Gastrocnemius medialis (tissue), 4 donors: ENCODE results near the gene BMP4. TPM values are rescaled to one million over a fixed set of nuclear protein-coding genes. Genes with fewer than 3 reads are reported as not detected.

Experiments
- ATAC-seq, 2 donors: fragments of 150-250 bp; one replicate each; pipeline ENCODE4 v1.9.1; 2016
- DNase-seq, 2 donors: peaks; one replicate each; pipeline ENCODE4 v3.0.0-alpha.2; 2019
- H3K27ac ChIP-seq, 4 donors: fragments of 200-600 bp; sonication (generic); 1 replicate in 1 of 4; 2 replicates in 3 of 4; pipeline ENCODE4 v1.5.1; 2016 to 2018; ENCODE audit warnings: mild to moderate bottlenecking in 2 of 4, moderate library complexity in 1 of 4
- H3K27me3 ChIP-seq, 3 donors: fragments of 200-600 bp; sonication (generic) in 2 of 3; 1 replicate in 1 of 3; 2 replicates in 2 of 3; pipeline versions ENCODE4 v1.5.1 to v1.6.0; 2016 to 2019; ENCODE audit warnings: mild to moderate bottlenecking in 1 of 3, moderate library complexity in 1 of 3
- H3K36me3 ChIP-seq, 2 donors: fragments of 200-600 bp; sonication (generic) in 1 of 2; one replicate each; pipeline ENCODE4 v1.5.1; 2017 to 2018
- H3K4me1 ChIP-seq, 2 donors: fragments of 200-600 bp; sonication (generic) in 1 of 2; one replicate each; pipeline ENCODE4 v1.5.1; 2016 to 2017; ENCODE audit warnings: mild to moderate bottlenecking in 2 of 2
- H3K4me3 ChIP-seq, 4 donors: fragments of 200-600 bp; sonication (generic) in 3 of 4; 1 replicate in 1 of 4; 2 replicates in 3 of 4; pipeline ENCODE4 v1.5.1; 2016 to 2019; ENCODE audit warnings: mild to moderate bottlenecking in 2 of 4
- H3K9me3 ChIP-seq, 3 donors: fragments of 200-600 bp; sonication (generic) in 2 of 3; 1 replicate in 1 of 3; 2 replicates in 2 of 3; pipeline ENCODE4 v1.5.1; 2016 to 2019
- CTCF ChIP-seq, 5 experiments: fragments of 450-650 bp in 3 of 5; fragments of 200-600 bp in 2 of 5; sonication (generic) in 2 of 5; IDR thresholded peaks in 4 of 5; conservative IDR thresholded peaks in 1 of 5; 1 replicate in 4 of 5; 2 replicates in 1 of 5; pipeline ENCODE4 v1.5.1; 2016 to 2019; ENCODE audit warnings: antibody characterized with exemption in 5 of 5, mild to moderate bottlenecking in 3 of 5, moderate library complexity in 3 of 5
- POLR2A ChIP-seq, 2 donors: fragments of 450-650 bp; IDR thresholded peaks; one replicate each; pipeline ENCODE4 v1.6.1; 2017; ENCODE audit warnings: antibody characterized with exemption in 2 of 2, mild to moderate bottlenecking in 2 of 2, moderate library complexity in 2 of 2
- in situ Hi-C, 4 donors: fragments of 200-750 bp; cut with MboI; loops; one replicate each; pipeline versions ENCODE4 v1.15.0 to v1.8.0; 2017; ENCODE audit warnings: low sequenced_read_pairs in 4 of 4
- intact Hi-C: fragments of 100-400 bp; cut with DNase I; formaldehyde crosslinking; loops from one replicate; pipeline ENCODE4 v1.15.1; 2023; ENCODE audit warnings: low total_unique reads
- total RNA-seq, 4 donors: library from RNA; depleted of rRNA; stranded (reverse); fragments of >200 nt; gene quantifications; one replicate each; pipeline versions ENCODE4 v1.1.0 to v1.2.3, GENCODE V29; 2016

The BMP4 gene
- total RNA-seq, 4 donors from 2014 or later: 2.0 to 9.4 (median 7.6) TPM

DNA sequence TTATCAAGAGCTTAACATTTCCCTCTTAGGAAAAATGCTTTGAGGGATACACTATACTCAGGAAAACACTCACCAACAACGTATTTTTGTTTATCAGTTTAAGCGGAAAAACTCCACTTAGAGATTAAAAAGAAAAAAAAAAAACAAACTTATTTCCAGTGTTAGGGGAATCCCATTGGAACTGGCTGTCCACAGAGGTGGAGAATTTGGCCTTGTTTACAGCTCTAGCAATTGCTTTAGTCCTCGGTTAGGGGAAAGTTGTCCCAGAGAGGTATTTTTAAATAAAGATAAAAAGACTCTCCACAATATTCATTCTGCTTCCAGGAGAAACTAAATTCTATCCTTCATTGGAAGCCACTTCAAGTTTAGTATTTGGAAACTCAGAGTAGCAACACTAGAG lies 21.6 kb upstream of the BMP4 start:
- DNase-seq: no peak
- Histone ChIP-seq H3K27ac (no peak overlapping the region), H3K4me1 (no peaks in the 10 kb centered on the region), H3K9me3 (no peaks in the 10 kb centered on the region), H3K36me3 (no peaks in the 10 kb centered on the region), H3K4me3 (no peak overlapping the region), H3K27me3 (no peaks in the 10 kb centered on the region)
- intact Hi-C loops: loop anchor here (10.0 kb wide), 1 partner anchor 197 kb away; no protein-coding TSS in a partner anchor
- in situ Hi-C loops: no loop called here
- no peak for ATAC-seq
- TF ChIP-seq POLR2A (IDR thresholded peaks at IDR 0.05) (no peak), CTCF (IDR thresholded peaks at IDR 0.05 in 4 of 5, conservative IDR thresholded peaks at IDR 0.05 in 1 of 5) (no peak)

GRCh38 chr14:53975444-53975843 lies 18.8 kb upstream of the BMP4 start:
- no peak for TF ChIP-seq POLR2A (IDR thresholded peaks at IDR 0.05)
- TF ChIP-seq CTCF (IDR thresholded peaks at IDR 0.05 in 4 of 5, conservative IDR thresholded peaks at IDR 0.05 in 1 of 5): no peak
- DNase-seq (no peak), ATAC-seq (no peak)
- no peaks in the 10 kb centered on the region for H3K27me3 ChIP-seq
- no peaks in the 10 kb centered on the region for H3K4me1 ChIP-seq
- no peak overlapping the region for H3K27ac ChIP-seq
- H3K36me3 ChIP-seq: no peaks in the 10 kb centered on the region
- in situ Hi-C loops (no loop called here), intact Hi-C loops (loop anchor here (10.0 kb wide), 1 partner anchor 199 kb away; no protein-coding TSS in a partner anchor)
- H3K9me3 ChIP-seq: no peaks in the 10 kb centered on the region
- no peak overlapping the region for H3K4me3 ChIP-seq

DNA sequence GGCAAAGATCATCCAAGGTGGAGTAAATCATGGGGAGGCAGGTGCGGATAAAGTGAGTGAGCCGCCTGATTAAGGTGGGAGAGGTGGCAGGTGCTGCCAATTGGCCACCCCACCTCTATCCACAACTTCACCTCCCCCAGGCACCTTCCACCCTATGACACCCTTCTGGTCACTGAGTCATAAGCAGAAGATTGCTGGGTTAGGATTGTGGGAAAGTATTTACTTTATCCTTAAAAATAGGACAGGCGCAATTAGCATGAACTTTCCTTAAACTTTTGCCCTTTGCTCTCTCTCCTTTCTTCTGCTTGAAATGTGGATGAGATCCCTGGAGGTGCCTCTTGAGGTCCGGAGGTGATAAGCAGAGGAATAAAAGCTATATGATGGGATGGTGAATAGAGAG lies 14.9 kb upstream of the BMP4 start:
- H3K36me3 ChIP-seq: no peaks in the 10 kb centered on the region
- no peaks in the 10 kb centered on the region for H3K9me3 ChIP-seq
- ATAC-seq: no peak
- intact Hi-C loops (loop anchor here (10.0 kb wide), 1 partner anchor 203 kb away; no protein-coding TSS in a partner anchor), in situ Hi-C loops (no loop called here)
- H3K27me3 ChIP-seq: peaks cover 0 to 2% (median 0%) of the 10 kb centered on the region in 3 donors
- TF ChIP-seq CTCF (IDR thresholded peaks at IDR 0.05 in 4 of 5, conservative IDR thresholded peaks at IDR 0.05 in 1 of 5) (no peak), POLR2A (IDR thresholded peaks at IDR 0.05) (no peak)
- DNase-seq: no peak
- no peak overlapping the region for H3K27ac ChIP-seq
- H3K4me3 ChIP-seq: no peak overlapping the region
- no peaks in the 10 kb centered on the region for H3K4me1 ChIP-seq

GRCh38 chr14:53969326-53969725 lies 12.7 kb upstream of the BMP4 start:
- peaks cover under 1 to 6% (median 3%) of the 10 kb centered on the region in 3 donors for H3K27me3 ChIP-seq
- H3K4me3 ChIP-seq: no peak overlapping the region
- intact Hi-C loops: no loop called here
- H3K4me1 ChIP-seq: no peaks in the 10 kb centered on the region
- in situ Hi-C loops: no loop called here
- H3K9me3 ChIP-seq: no peaks in the 10 kb centered on the region
- DNase-seq: no peak
- H3K27ac ChIP-seq: no peak overlapping the region
- TF ChIP-seq CTCF (IDR thresholded peaks at IDR 0.05 in 4 of 5, conservative IDR thresholded peaks at IDR 0.05 in 1 of 5) (no peak), POLR2A (IDR thresholded peaks at IDR 0.05) (no peak)
- no peaks in the 10 kb centered on the region for H3K36me3 ChIP-seq
- ATAC-seq: no peak

- intact Hi-C loops: no loop called here
- DNase-seq: no peak
- TF ChIP-seq CTCF (IDR thresholded peaks at IDR 0.05 in 4 of 5, conservative IDR thresholded peaks at IDR 0.05 in 1 of 5) (no peak), POLR2A (IDR thresholded peaks at IDR 0.05) (no peak)
- Histone ChIP-seq H3K27ac (no peak overlapping the region), H3K4me3 (no peak overlapping the region), H3K9me3 (no peaks in the 10 kb centered on the region), H3K27me3 (peaks cover 4 to 6% (median 5%) of the 10 kb centered on the region in 3 donors), H3K4me1 (peaks cover 0 to 2% of the 10 kb centered on the region in 2 donors), H3K36me3 (no peaks in the 10 kb centered on the region)
- no peak for ATAC-seq
- in situ Hi-C loops: no loop called here
These were observed 12.1 kb upstream of the BMP4 start for GRCh38 chr14:53968726-53969125.
